COR-L47 (cell line): Measurements from ENCODE around the gene TAS2R50.
"Not testable (repeated sequence)": the region's sequence is repeated elsewhere in the genome, so short reads cannot be mapped to it uniquely, and the experiment has no call there.

Source experiments
- DNase-seq: peaks from one replicate; lab custom pipeline; 2025; lab: John Stamatoyannopoulos, UW

Gene TAS2R50

DNA sequence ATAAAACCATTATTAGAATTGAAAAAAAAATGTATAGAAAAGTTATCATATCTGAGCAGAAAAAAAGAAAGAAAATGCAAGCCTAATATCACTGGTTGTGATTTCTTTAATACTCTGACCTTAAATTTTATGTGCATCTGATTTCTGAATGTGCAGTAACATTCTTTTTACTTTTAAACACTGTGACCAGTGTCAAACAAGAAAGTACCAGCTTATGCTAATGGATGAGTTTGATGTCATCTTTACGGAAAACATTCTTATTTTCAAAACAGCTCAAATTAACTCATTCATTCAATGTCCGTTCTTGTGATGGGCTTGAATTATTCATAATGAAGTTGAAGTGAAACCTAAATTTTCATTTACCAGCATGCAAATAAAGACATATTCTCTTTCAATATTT, at the start of gene TAS2R50:
Gene TAS2R50 (minus strand): TSS at position 101 of the 400 bp plus-strand sequence. CDS start 52 bp downstream, at position 49.
- DNase-seq = no peak

- not testable (repeated sequence) for DNase-seq
These were observed 47.2 kb upstream of the TAS2R50 start for GRCh38 chr12:11033959-11034358.

GRCh38 chr12:11031307-11031706, 44.6 kb upstream of the TAS2R50 start, which contains the start of gene TAS2R31:
Gene TAS2R31 (minus strand): TSS chr12:11031407. CDS start chr12:11031335, 72 bp downstream.
- no peak for DNase-seq

DNA sequence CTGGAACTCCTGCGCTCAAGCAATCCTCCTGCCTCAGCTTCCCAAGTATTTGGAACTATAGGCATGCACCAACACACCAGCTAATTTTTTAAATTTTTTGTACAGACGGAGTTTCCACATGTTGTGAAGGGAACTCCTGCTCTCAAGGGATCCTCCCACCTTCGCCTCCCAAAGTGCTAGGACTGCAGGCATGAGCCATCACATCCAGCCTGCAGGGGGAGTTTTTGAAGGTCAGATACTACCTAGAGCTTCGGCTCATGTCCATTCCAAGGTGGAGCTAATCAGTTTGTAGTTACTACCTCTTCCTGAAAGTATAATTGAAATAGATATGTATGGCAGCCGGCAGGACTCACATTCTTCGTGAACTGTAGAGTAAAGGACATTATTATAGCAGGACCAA, 39.4 kb upstream of the TAS2R50 start:
- no peak for DNase-seq

- no peak for DNase-seq
These were observed 36.7 kb upstream of the TAS2R50 start for GRCh38 chr12:11023387-11023786.

DNA sequence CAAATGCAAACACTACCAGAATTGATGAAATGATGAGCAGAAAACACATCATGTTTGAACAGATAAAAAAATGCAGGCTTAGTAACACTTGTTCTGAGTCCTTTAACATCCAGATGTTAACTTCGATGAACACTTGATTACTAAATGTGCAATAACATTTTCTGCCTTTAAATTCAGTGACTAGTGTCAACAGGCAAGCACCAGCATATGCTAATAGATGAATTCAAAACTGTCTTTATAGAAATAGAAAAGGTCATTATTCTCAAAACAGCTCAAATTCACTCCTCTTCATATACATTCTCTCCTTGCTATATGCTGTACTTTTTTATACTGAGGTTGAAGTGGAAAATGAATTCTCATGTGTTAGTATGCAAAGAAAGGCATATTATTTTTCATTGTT, 35.8 kb upstream of the TAS2R50 start, which contains the start of gene TAS2R19:
Gene TAS2R19 (minus strand): TSS at position 101 of the 400 bp plus-strand sequence. CDS start 49 bp downstream, at position 52.
- DNase-seq = no peak

GRCh38 chr12:11016937-11017336, 30.2 kb upstream of the TAS2R50 start:
- no peak for DNase-seq

DNA sequence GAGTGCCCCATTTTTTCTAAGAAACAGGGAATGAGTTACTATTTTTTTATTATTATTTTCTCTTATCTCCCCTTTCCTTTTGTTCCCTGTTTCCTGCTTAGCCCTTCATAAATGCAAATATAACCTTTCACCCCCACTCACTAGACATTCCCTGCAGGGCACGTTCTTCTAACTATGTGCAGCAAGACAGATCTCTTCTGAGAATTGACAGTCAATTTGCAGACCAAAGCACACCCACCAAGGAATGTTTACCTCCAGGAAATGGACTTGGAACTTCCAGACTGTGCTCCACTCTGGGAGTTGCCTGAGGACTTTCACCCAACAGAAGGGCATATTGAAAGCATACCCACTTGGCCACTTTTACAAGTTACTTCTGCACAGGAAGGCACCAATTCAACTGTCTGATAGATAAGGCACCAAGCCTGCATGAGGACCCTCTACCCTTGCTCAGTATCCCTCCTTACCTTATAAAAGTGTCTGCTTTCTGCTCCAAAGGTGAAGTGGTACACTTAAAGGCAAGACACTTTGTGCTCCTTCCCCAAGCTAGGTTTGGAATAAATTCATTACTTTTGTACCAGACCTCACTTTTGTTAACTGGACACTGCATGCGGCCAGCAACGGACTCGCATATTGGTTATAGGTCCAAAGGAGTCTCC, 29.2 kb upstream of the TAS2R50 start:
- DNase-seq = no peak

- no peak for DNase-seq
These were observed 27.5 kb upstream of the TAS2R50 start for GRCh38 chr12:11014234-11014633.

DNA sequence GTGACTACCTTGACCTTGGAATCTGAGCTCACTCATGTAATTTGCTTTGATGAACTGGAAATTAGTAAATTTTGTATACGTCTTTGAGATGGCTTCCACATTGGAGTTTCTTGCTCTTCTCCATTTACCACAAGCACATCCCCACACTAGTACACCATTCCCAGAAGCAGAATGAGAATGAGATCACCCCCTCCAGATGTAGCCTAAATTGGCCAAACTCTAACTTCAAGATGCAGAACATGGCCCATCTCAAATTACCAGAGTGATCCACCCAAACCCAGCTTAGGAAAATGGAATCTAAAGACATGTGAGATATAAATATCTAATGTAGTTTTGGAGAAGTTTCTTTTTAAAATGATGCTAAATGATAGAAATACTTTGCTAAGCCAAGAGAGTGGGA, 20.9 kb upstream of the TAS2R50 start:
- no peak for DNase-seq

DNA sequence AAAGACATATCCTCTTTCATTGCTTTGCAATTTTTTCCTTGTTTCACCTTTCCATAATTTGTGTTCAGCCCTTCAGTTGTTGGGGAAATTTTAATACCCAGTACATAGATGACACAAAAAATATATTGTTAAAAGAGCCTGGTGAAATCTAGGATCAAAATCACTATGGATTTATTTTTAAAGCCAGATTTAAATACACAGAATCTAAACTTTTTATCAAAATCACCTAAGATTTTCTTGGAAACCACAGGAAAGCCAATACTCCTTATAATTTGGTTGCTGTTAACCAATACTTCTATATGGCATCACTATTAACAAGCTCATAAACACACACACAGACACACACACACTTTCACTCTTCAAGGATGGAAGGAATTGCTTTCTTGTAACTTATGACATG, 11.5 kb upstream of the TAS2R50 start, which contains the start of gene TAS2R20:
Gene TAS2R20 (minus strand): TSS at position 101 of the 400 bp plus-strand sequence. CDS start 429 bp downstream, outside the sequence.
- DNase-seq = no peak

- DNase-seq = no peak
These were observed 7.6 kb upstream of the TAS2R50 start for GRCh38 chr12:10994307-10994706.

GRCh38 chr12:10989107-10989506, 2.4 kb upstream of the TAS2R50 start:
- no peak for DNase-seq

GRCh38 chr12:10982244-10982643, 4.5 kb downstream of the TAS2R50 start:
- DNase-seq = no peak

DNA sequence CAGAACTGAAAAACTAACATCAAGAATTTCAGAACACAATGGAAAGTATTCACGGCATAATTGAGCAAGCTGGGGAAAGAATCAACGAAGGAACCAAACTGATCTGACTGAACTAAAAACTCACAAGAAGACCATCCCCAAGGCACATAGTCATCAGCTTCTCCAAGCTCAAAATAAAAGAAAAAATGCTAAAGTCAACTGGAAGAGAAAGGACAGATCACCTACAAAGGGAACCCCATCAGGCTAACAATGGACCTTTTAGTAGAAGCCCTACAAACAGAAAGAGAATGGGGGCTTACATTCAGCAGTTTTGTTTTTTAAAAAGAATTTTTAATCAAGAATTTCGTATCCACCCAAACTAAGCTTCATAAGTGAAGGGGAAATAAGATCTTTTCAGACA, 11.7 kb downstream of the TAS2R50 start:
- DNase-seq = no peak

- no peak for DNase-seq
These were observed 17.8 kb downstream of the TAS2R50 start for GRCh38 chr12:10968765-10969456.

DNA sequence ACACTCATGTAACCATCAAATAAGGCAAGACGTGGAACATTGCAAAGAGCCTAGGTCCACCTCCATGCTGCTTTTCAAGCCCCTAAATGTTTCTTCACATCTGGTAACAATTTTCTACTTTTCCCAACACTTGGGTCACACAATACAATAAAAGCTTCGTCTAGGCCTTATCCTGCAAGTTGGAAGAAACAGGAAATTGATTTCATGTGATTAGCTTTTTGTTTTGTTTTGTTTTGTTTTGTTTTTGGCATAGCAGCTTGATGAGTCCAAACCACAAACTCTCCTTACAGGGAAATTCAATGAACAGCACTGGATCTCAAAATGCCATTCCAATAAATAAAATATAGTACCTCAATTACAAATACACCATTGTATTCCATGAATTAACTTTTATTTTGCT, 19.3 kb downstream of the TAS2R50 start:
- no peak for DNase-seq

- DNase-seq = no peak
These were observed 20.4 kb downstream of the TAS2R50 start for GRCh38 chr12:10966314-10966713.

- DNase-seq = no peak
These were observed 21.2 kb downstream of the TAS2R50 start for GRCh38 chr12:10965476-10965875.

DNA sequence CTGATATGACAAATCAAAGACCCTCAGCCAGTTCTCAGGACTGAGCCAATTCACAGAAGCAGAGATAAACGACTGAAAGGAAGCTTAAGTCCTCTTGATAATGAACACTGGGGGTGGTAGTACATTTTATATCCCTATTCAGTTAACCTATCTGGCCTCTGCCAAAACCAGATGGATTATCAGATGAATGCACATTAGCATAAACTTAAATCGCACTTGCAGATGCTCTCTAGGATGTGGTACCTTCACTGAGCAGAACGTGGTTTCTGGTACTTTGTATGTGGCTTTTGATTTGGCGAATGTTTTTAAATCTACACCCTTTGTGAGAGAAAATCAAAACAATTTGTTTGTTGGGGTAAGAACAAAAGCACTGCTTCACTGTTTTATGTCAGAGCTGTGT, 26.5 kb downstream of the TAS2R50 start:
- DNase-seq = no peak

GRCh38 chr12:10959804-10960203, 26.9 kb downstream of the TAS2R50 start:
- no peak for DNase-seq

GRCh38 chr12:10957741-10958140, 29.0 kb downstream of the TAS2R50 start:
- DNase-seq = no peak

DNA sequence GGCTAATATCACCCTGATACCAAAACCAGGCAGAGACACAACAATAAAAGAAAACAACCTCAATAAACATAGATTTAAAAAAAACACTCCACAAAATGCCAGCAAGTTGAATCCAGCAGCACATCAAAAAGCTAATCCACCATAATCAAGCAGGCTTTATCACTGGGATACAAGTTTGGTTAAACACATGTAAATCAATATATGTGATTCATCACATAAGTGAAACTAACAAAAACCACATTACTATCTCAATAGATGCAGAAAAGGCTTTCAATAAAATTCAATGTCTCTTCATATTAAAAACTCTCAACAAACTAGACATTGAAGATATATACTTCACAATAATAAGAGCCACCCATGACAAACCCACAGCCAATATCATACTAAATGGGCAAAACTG, 30.6 kb downstream of the TAS2R50 start:
- DNase-seq = no peak
